ENCODE measurements around the gene OTX1.

DNA sequence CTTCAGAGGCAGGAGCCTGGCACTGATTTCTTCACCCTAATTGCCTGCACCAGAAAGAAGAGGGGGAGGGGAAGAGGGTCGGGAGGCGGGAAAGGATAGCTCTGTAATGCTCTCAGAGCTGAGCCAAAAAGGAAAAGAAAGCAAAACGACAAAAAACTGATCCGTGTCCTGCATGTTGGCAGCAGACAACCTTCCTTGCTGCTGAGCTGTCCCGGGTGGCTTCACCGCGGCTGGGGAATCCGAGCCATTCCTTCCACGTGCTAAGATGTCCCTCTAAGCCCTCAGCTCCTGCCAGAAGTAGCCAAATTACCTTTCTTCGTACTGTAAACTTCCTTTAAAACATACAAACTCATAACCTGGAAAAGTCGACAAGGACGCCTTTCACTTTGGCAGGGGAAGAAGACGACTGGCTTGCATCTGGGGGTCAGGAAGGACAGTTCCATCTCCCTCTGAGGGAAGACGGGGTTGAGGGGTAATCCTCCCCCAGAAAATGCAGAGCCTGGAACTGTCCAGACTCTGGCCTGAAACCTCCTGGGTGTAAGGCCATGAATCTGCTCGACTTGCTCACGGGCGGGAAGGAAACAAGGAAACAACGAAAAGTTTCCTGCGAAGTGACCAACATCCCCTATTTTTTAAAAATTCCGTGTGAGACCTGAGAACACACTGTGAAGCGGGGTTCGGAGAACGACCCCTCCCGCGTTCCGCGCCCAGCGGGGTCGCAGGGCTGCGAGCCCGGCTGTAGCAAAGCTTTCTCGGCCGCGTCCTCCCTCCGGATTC, 7.7 kb downstream of the OTX1 start:
- no peak for TF ChIP-seq POLR2AphosphoS5 (IDR thresholded peaks at IDR 0.05; ENCODE audit: insufficient read depth, low read depth, low read length)
- TF ChIP-seq, protein P1, sequence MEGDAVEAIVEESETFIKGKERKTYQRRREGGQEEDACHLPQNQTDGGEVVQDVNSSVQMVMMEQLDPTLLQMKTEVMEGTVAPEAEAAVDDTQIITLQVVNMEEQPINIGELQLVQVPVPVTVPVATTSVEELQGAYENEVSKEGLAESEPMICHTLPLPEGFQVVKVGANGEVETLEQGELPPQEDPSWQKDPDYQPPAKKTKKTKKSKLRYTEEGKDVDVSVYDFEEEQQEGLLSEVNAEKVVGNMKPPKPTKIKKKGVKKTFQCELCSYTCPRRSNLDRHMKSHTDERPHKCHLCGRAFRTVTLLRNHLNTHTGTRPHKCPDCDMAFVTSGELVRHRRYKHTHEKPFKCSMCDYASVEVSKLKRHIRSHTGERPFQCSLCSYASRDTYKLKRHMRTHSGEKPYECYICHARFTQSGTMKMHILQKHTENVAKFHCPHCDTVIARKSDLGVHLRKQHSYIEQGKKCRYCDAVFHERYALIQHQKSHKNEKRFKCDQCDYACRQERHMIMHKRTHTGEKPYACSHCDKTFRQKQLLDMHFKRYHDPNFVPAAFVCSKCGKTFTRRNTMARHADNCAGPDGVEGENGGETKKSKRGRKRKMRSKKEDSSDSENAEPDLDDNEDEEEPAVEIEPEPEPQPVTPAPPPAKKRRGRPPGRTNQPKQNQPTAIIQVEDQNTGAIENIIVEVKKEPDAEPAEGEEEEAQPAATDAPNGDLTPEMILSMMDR (IDR thresholded peaks at IDR 0.05; ENCODE audit: extremely low read depth in 1 of 2, insufficient read depth in 1 of 2, low read depth in 1 of 2, low read length in 2 of 2) = no peak
- TF ChIP-seq POLR2A (IDR thresholded peaks at IDR 0.05; ENCODE audit: low read depth, low read length) = no peak
- TF ChIP-seq EZH2 (IDR thresholded peaks at IDR 0.05; ENCODE audit: borderline replicate concordance, low read depth, low read length, severe bottlenecking) = no peak
- TF ChIP-seq GATA2 (IDR thresholded peaks at IDR 0.05; ENCODE audit: insufficient read depth, insufficient read length, low read depth, low read length) = no peak
- no peak for TF ChIP-seq MYC (IDR thresholded peaks at IDR 0.05; ENCODE audit: low read depth, low read length)
- no peak for TF ChIP-seq MAX (IDR thresholded peaks at IDR 0.05; ENCODE audit: insufficient read depth, insufficient read length)
- TF ChIP-seq FOS (IDR thresholded peaks at IDR 0.05; ENCODE audit: borderline replicate concordance, insufficient read depth, low read length) = no peak

Data from endothelial cell of umbilical vein (primary cell).